Kidney (tissue), 14 donors: ENCODE results near the gene ERC2. TPM values are rescaled to one million over a fixed set of nuclear protein-coding genes. Genes with fewer than 3 reads are reported as not detected.

ENCODE experiments used
- DNase-seq, 5 donors: peaks; one replicate each; pipeline ENCODE4 v3.0.0-alpha.2; 2013 to 2020
- FAIRE-seq: peaks from 2 replicates; lab custom pipeline; 2012; peaks lifted over from hg19 to GRCh38; lab: Jason Lieb, UNC
- H3K27ac ChIP-seq, 2 donors: one replicate each; pipeline ENCODE4 v1.7.0; 2013; ENCODE audit warnings: low read depth in 2 of 2, low read length in 2 of 2, inconsistent platforms in 1 of 2
- H3K27me3 ChIP-seq: one replicate; pipeline ENCODE4 v1.7.1; 2013; ENCODE audit warnings: low read length, inconsistent platforms; ENCODE audit not compliant: control insufficient read depth, insufficient read depth
- H3K36me3 ChIP-seq, 3 donors: one replicate each; pipeline versions ENCODE4 v1.7.0 to v1.7.1; 2013; ENCODE audit warnings: low read length in 3 of 3, control low read depth in 1 of 3, inconsistent platforms in 1 of 3; ENCODE audit not compliant: insufficient read depth in 3 of 3, control insufficient read depth in 2 of 3
- H3K4me1 ChIP-seq, 3 donors: one replicate each; pipeline versions ENCODE4 v1.7.0 to v1.7.1; 2013; ENCODE audit warnings: low read length in 3 of 3, inconsistent platforms in 1 of 3, low read depth in 1 of 3; ENCODE audit not compliant: control insufficient read depth in 2 of 3, insufficient read depth in 2 of 3
- H3K4me3 ChIP-seq, 3 donors: one replicate each; pipeline versions ENCODE4 v1.7.0 to v1.8.1; 2013; ENCODE audit warnings: low read length in 3 of 3, control low read depth in 1 of 3, inconsistent platforms in 1 of 3
- H3K9ac ChIP-seq, 3 donors: one replicate each; pipeline versions ENCODE4 v1.7.0 to v1.7.1; 2013; ENCODE audit warnings: low read length in 3 of 3, control low read depth in 1 of 3, inconsistent platforms in 1 of 3
- H3K9me3 ChIP-seq, 3 donors: one replicate each; pipeline versions ENCODE4 v1.7.0 to v1.7.1; 2013; ENCODE audit warnings: low read length in 3 of 3, control low read depth in 1 of 3, inconsistent platforms in 1 of 3; ENCODE audit not compliant: control insufficient read depth in 2 of 3, insufficient read depth in 1 of 3
- intact Hi-C: fragments of 100-400 bp; cut with DNase I; formaldehyde crosslinking; loops from one replicate; pipeline ENCODE4 v1.11.1; 2022
- polyA plus RNA-seq: library from polyadenylated mRNA; stranded (reverse); fragments of 350-450 nt; fragmentation: Illumina TruSeq; extraction: RNeasy Lipid Tissue Mini Kit (QIAGEN cat#74804); gene quantifications from one replicate; pipeline ENCODE4 v1.2.3, GENCODE V29; 2014; ENCODE audit warnings: low read depth, low replicate concordance; ENCODE audit not compliant: insufficient read depth
- total RNA-seq: library from RNA; stranded (reverse); fragmentation: NEBNext Ultra II Directional; extraction: Animal tissue kit (Norgen Biotek cat#: 25700); gene quantifications from one replicate; pipeline ENCODE4 v1.2.1, GENCODE V29; 2021
- TF ChIP-seq, protein P1 (sequence below): IDR thresholded peaks from 3 replicates; pipeline ENCODE4 v1.5.1; 2012; ENCODE audit warnings: mild to moderate bottlenecking, moderate library complexity, borderline replicate concordance; ENCODE audit not compliant: insufficient read depth; ENCODE audit errors: extremely low read depth
- donor health status: control.
- donor health status: control.
- donor health status: control.
- donor health status: control.
- donor health status: control.
- donor health status: DM: yes; HTN: yes; CAD: no.
- donor health status: Normal renal cell carcinoma (clear cell type).

Gene ERC2
- total and polyA plus RNA-seq, 2 donors from 2014 or later = 0.92 to 3.8 TPM

DNA sequence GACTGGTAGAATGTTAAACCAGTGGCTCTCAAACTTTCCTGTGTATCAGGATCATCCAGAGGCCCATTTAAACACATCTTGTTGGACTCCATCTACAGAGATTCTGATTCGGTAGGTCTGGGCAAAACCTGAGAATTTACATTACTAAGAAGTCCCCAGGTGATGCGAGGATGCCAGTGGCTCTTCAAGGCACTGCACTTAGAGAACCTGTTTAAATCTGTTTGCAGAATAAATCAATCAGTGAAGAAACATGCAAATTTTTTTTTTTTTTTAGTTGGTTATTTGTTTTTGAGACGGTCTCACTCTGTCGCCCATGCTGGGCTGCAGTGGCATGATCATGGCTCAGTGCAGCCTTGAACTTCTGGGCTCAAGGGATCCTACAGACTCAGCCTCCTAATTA lies 863.4 kb downstream of the ERC2 start:
- DNase-seq = no peak
- H3K4me3 ChIP-seq = no peak overlapping the region
- H3K36me3 ChIP-seq = no peaks in the 10 kb centered on the region
- no peak overlapping the region for H3K27ac ChIP-seq
- H3K27me3 ChIP-seq = no peaks in the 10 kb centered on the region
- no peak overlapping the region for H3K9ac ChIP-seq
- TF ChIP-seq, protein P1, sequence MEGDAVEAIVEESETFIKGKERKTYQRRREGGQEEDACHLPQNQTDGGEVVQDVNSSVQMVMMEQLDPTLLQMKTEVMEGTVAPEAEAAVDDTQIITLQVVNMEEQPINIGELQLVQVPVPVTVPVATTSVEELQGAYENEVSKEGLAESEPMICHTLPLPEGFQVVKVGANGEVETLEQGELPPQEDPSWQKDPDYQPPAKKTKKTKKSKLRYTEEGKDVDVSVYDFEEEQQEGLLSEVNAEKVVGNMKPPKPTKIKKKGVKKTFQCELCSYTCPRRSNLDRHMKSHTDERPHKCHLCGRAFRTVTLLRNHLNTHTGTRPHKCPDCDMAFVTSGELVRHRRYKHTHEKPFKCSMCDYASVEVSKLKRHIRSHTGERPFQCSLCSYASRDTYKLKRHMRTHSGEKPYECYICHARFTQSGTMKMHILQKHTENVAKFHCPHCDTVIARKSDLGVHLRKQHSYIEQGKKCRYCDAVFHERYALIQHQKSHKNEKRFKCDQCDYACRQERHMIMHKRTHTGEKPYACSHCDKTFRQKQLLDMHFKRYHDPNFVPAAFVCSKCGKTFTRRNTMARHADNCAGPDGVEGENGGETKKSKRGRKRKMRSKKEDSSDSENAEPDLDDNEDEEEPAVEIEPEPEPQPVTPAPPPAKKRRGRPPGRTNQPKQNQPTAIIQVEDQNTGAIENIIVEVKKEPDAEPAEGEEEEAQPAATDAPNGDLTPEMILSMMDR = no peak
- H3K9me3 ChIP-seq = no peaks in the 10 kb centered on the region
- FAIRE-seq = no peak
- no peaks in the 10 kb centered on the region for H3K4me1 ChIP-seq
- intact Hi-C loops = no loop called here

DNA sequence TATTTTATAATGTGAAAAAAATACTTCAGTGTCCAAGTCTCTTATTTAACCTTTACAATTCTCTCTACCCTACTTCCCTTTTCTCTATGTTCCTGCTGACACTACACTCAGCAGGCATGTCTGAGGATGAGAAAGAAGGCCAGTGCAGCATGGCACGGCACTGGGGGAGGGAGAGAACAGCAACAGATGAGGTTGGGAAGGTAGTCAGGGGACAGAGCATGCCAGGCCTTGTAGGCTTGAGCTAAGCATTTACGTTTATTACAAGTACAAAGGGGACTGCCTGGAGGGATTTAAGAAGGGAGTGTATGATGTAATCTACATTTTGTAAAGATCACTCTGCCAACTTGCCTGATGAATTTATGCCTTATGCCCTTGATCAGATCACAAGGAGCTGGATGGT lies 863.9 kb downstream of the ERC2 start:
- TF ChIP-seq, protein P1 = no peak
- intact Hi-C loops = no loop called here
- no peak for FAIRE-seq

DNA sequence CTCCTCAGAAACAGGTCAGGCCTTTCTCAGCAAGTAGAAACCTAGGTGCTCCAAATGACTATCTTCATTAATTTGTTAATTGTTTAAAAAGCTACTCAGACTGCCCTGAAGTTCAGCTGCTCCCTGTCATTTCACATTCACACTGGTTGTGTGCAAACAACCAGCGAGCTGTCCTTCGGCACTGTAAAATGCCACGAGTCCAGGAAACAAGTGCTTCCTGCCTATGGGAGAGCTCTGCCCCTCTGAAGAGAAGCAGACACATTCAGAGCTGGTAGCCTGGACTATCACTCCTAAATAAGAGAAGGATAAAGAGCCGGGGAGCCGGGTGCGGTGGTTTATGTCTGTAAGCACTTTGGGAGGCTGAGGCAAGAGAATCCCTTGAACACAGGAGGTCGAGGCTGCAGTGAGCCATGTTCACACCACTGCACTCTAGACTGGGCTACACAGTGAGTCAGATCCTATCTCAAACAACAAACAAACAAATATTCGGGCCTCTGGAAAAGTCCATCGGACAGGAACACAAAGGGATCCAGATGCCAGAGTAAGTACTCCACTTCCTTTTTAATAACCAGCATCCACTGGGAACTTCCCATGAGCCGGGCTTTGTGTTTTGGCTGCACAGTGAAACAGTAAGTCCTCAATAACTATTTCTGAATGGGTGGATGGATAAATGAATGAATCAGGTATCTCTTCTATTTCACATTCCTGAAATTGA lies 866.7 kb downstream of the ERC2 start:
- Histone ChIP-seq H3K9ac (no peak overlapping the region), H3K36me3 (no peaks in the 10 kb centered on the region), H3K27ac (no peak overlapping the region), H3K4me1 (no peaks in the 10 kb centered on the region), H3K4me3 (no peak overlapping the region), H3K27me3 (no peaks in the 10 kb centered on the region), H3K9me3 (no peaks in the 10 kb centered on the region)
- DNase-seq (no peak), FAIRE-seq (no peak)
- TF ChIP-seq, protein P1 = no peak
- intact Hi-C loops = no loop called here

More for the DNA sequence above, 863.9 kb downstream of the ERC2 start:
- H3K27ac ChIP-seq = no peak overlapping the region
- no peak overlapping the region for H3K9ac ChIP-seq
- H3K4me3 ChIP-seq = no peak overlapping the region
- DNase-seq = no peak
- H3K9me3 ChIP-seq = no peaks in the 10 kb centered on the region
- no peaks in the 10 kb centered on the region for H3K27me3 ChIP-seq
- no peaks in the 10 kb centered on the region for H3K36me3 ChIP-seq
- no peaks in the 10 kb centered on the region for H3K4me1 ChIP-seq
